Heart right ventricle (tissue), 16 donors: ENCODE measurements around the gene PPP2R2B. TPM values are rescaled to one million over a fixed set of nuclear protein-coding genes. Genes with fewer than 3 reads are reported as not detected.

Source experiments
- ATAC-seq, 8 donors: fragments of 200-7000 bp; cut with Tn5 transposase; one replicate each; pipeline ENCODE4 v1.9.1; 2020; ENCODE audit warnings: mild to moderate bottlenecking in 8 of 8, moderate library complexity in 8 of 8, moderate number of reproducible peaks in 1 of 8
- DNase-seq, 2 donors: peaks; one replicate each; pipeline ENCODE4 v3.0.0-alpha.2; 2020
- H3K27ac ChIP-seq, 10 donors: fragments of 200-600 bp; sonication (generic) in 2 of 10; one replicate each; pipeline versions ENCODE4 v1.5.0 to v1.8.0; 2020 to 2022; ENCODE audit warnings: mild to moderate bottlenecking in 3 of 10
- H3K27me3 ChIP-seq, 7 donors: fragments of 200-600 bp; one replicate each; pipeline ENCODE4 v1.8.0; 2021 to 2022; ENCODE audit warnings: mild to moderate bottlenecking in 2 of 7
- H3K36me3 ChIP-seq, 9 donors: fragments of 200-600 bp; sonication (generic) in 1 of 9; one replicate each; pipeline versions ENCODE4 v1.5.0 to v1.8.0; 2020 to 2022; ENCODE audit warnings: mild to moderate bottlenecking in 2 of 9
- H3K4me1 ChIP-seq, 9 donors: fragments of 200-600 bp; sonication (generic) in 1 of 9; one replicate each; pipeline versions ENCODE4 v1.5.0 to v1.8.0; 2020 to 2022; ENCODE audit warnings: mild to moderate bottlenecking in 4 of 9
- H3K4me3 ChIP-seq, 10 donors: fragments of 200-600 bp; sonication (generic) in 2 of 10; one replicate each; pipeline versions ENCODE4 v1.5.0 to v1.8.0; 2020 to 2022; ENCODE audit warnings: mild to moderate bottlenecking in 7 of 10, moderate library complexity in 2 of 10
- H3K9me3 ChIP-seq, 11 donors: fragments of 200-600 bp in 10 of 11; sonication (generic) in 2 of 11; one replicate each; pipeline versions ENCODE4 v1.5.0 to v1.8.0; 2013 to 2022; ENCODE audit warnings: mild to moderate bottlenecking in 2 of 11, control low read depth in 1 of 11, moderate library complexity in 1 of 11
- CTCF ChIP-seq, 9 donors: fragments of 200-600 bp; sonication (generic) in 2 of 9; IDR thresholded peaks; one replicate each; pipeline versions ENCODE4 v1.5.0 to v1.8.0; 2021 to 2022; ENCODE audit warnings: antibody characterized with exemption in 9 of 9, mild to moderate bottlenecking in 5 of 9, moderate library complexity in 1 of 9
- WGBS, 2 donors: extraction: QIAGEN DNeasy Blood & Tissue Kit; methylation state at CpG; one replicate each; pipeline ENCODE4 v1.1.7; 2013; ENCODE audit warnings: inconsistent platforms in 1 of 2; 5-methylcytosine and 5-hydroxymethylcytosine counted together
- intact Hi-C, 10 donors: fragments of 100-400 bp; cut with DNase I; formaldehyde crosslinking; loops; one replicate each; pipeline versions ENCODE4 v1.11.1 to v1.14.2; 2022
- polyA plus RNA-seq, 2 donors: library from polyadenylated mRNA; stranded (reverse); fragments of 200-250 nt; gene quantifications; one replicate each; pipeline ENCODE4 v1.2.3, GENCODE V29; 2013
- total RNA-seq, 10 donors: library from RNA; stranded (reverse); fragmentation: NEBNext Ultra II Directional in 3 of 10; extraction: Animal tissue kit (Norgen Biotek cat#: 25700) in 3 of 10; gene quantifications; one replicate each; pipeline versions ENCODE4 v1.2.1 to v1.2.4, GENCODE V29; 2021 to 2023
- donor health status: Arrhythmogenic right ventricular cardiomyopathy.
- donor health status: ischemic (EF 13 %, LVEDD 7.1; RV severe dilation, severe dysfunction).
- donor health status: healthy with polysubstance abuse.
- donor health status: DM: no; HTN: yes; CAD: no.
- donor health status: DM: no; HTN: no; CAD: no.
- donor health status: ischemic (EF 25% LVEDD 6.9; RV normal size, moderate dysfunction).
- donor health status: ischemic (EF 25% LVEDD 5.7; RV mildly dilated, moderate dysfunction).
- donor health status: healthy.
- donor health status: DM: yes; HTN: yes; CAD: no.
- donor health status: Ischemic cardiomyopathy.
- donor health status: ischemic (EF 35%, LVEDD 5.7; RV mildly dilated, moderate dysfunction).
- donor health status: nonischemic (EF 11% LVEDD 7.7; RV severe dilation, severe dysfunction).
- donor health status: DM: yes; HTN: yes; CAD: no.
- donor health status: PGD.
- donor health status: ischemic (EF 29% LVEDD 5.4; RV normal size, mild dysfunction).
- donor health status: nonischemic (EF 23%, LVEDD 6.1; RV moderate dilation, normal function).

The PPP2R2B gene
- total and polyA plus RNA-seq, 12 donors = 0.05 to 1.8 (median 0.57) TPM; not detected in 2

DNA sequence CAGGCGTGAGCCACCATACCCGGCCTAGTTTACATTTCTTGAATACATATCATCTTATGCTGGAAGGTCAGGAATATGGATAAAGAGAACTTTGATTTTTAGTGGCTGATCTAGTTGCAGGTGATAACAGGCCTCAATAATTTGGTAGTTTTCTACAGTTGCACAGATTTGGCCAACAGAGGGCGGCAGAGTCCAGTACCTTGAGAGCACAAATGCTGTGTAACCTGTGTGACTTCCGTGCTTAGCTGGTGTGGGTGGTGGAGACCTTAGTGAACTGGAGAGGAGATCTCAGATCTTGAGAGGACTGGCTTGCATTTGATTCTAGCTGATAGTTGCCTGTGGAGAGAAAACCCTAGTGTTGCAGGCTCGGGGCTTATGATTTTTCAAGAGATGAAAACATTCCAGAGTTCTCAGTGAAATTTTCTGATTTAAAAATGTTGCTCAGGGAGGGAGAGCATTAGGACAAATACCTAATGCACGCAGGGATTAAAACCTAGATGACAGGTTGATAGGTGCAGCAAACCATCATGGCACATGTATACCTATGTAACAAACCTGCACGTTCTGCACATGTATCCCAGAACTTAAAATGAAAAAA is 345.2 kb downstream of the PPP2R2B start:
- no peaks in the 10 kb centered on the region for H3K9me3 ChIP-seq
- peak; percentile 26 to 31 for DNase-seq

More for the DNA sequence above, 345.2 kb downstream of the PPP2R2B start:
- peak in 3 of 8 donors; percentile 22 to 73 (median 51) for ATAC-seq
- Histone ChIP-seq H3K36me3 (no peaks in the 10 kb centered on the region), H3K27ac (no peak overlapping the region), H3K4me1 (no peaks in the 10 kb centered on the region), H3K27me3 (peaks cover 0 to 3% (median 0%) of the 10 kb centered on the region in 7 donors), H3K4me3 (no peak overlapping the region)
- peak; percentile 51 to 82 (median 73) for TF ChIP-seq CTCF (IDR thresholded peaks at IDR 0.05)
- 44 to 47% methylated on average over 7 of the region's 7 CpGs for WGBS, 2 donors
- intact Hi-C loops = loop anchor here in 5 of 10 donors (1.0 to 10.0 kb wide), 6 partner anchors 433 to 1051 kb away; no protein-coding TSS in a partner anchor
